Activated CD8-positive, alpha-beta T cell treated with anti-CD3 and anti-CD28 coated beads for 36 hours (primary cell): ENCODE data around the gene COL13A1. TPM values are rescaled to one million over a fixed set of nuclear protein-coding genes. Genes with fewer than 3 reads are reported as not detected.

ENCODE experiments used
- ATAC-seq: fragments of 200-7000 bp; cut with Tn5 transposase; one replicate; pipeline ENCODE4 v1.10.0; 2021; ENCODE audit warnings: mild to moderate bottlenecking, moderate library complexity
- CTCF ChIA-PET: fragments of 350-600 bp; sonication (Branson Sonifier 250); formaldehyde crosslinking; loops from one replicate; lab custom pipeline; 2021; ENCODE audit warnings: antibody characterized with exemption; lab: Charles Lee
- POLR2A ChIA-PET: fragments of 350-600 bp; sonication (Branson Sonifier 250); formaldehyde crosslinking; loops from one replicate; lab custom pipeline; 2021; ENCODE audit warnings: antibody characterized with exemption; lab: Charles Lee
- DNase-seq: peaks from one replicate; pipeline ENCODE4 v3.0.0-alpha.2; 2020
- H3K27ac Mint-ChIP-seq: one replicate; pipeline ENCODE4 v1.8.0; 2021; ENCODE audit warnings: mild to moderate bottlenecking, mixed read lengths
- H3K27me3 Mint-ChIP-seq: one replicate; pipeline ENCODE4 v1.8.0; 2021; ENCODE audit warnings: mixed read lengths
- H3K36me3 Mint-ChIP-seq: one replicate; pipeline ENCODE4 v1.8.0; 2021; ENCODE audit warnings: low read depth, mixed read lengths
- H3K4me1 Mint-ChIP-seq: one replicate; pipeline ENCODE4 v1.8.0; 2021; ENCODE audit warnings: low read depth, mixed read lengths
- H3K4me3 Mint-ChIP-seq: one replicate; pipeline ENCODE4 v1.8.0; 2021; ENCODE audit warnings: mild to moderate bottlenecking, moderate library complexity, mixed read lengths
- H3K9me3 Mint-ChIP-seq: one replicate; pipeline ENCODE4 v1.8.0; 2021; ENCODE audit warnings: mixed read lengths
- CTCF ChIP-seq: fragments of 200-600 bp; IDR thresholded peaks from one replicate; pipeline ENCODE4 v1.8.0; 2022; ENCODE audit warnings: antibody characterized with exemption, mild to moderate bottlenecking
- intact Hi-C: fragments of 100-400 bp; cut with micrococcal nuclease; formaldehyde crosslinking; loops from one replicate; pipeline ENCODE4 v1.10.0; 2022
- total RNA-seq, 2 experiments: library from RNA; stranded (reverse); gene quantifications; one replicate each; pipeline ENCODE4 v1.2.3, GENCODE V29; 2021

The COL13A1 gene
- total RNA-seq, 2 experiments from 2014 or later, result not detected

GRCh38 chr10:69980672-69981071 lies 179.0 kb downstream of the COL13A1 start:
- intact Hi-C loops, result no loop called here
- peaks cover 3% of the 10 kb centered on the region for H3K4me1 Mint-ChIP-seq
- POLR2A ChIA-PET, result interaction anchor here (0.6 kb wide), 1 partner anchor 15 kb away, joined by 3 read pairs; no protein-coding TSS in a partner anchor
- no peaks in the 10 kb centered on the region for H3K36me3 Mint-ChIP-seq
- no peak for TF ChIP-seq CTCF
- H3K9me3 Mint-ChIP-seq, result peaks cover 21% of the 10 kb centered on the region
- DNase-seq, result no peak
- ATAC-seq, result no peak
- peaks cover 21% of the 10 kb centered on the region for H3K27me3 Mint-ChIP-seq
- no peak overlapping the region for H3K4me3 Mint-ChIP-seq
- CTCF ChIA-PET, result interaction anchor here (1.2 to 1.4 kb wide), 2 partner anchors 23 to 135 kb away, joined by 3 read pairs; no protein-coding TSS in a partner anchor
- H3K27ac Mint-ChIP-seq, result no peak overlapping the region

GRCh38 chr10:69988094-69988493 lies 186.4 kb downstream of the COL13A1 start:
- peaks cover 6% of the 10 kb centered on the region for H3K27me3 Mint-ChIP-seq
- ATAC-seq (no peak), DNase-seq (no peak)
- no peaks in the 10 kb centered on the region for H3K36me3 Mint-ChIP-seq
- H3K9me3 Mint-ChIP-seq, result no peaks in the 10 kb centered on the region
- no peak overlapping the region for H3K27ac Mint-ChIP-seq
- intact Hi-C loops, result no loop called here
- ChIA-PET CTCF (no interaction called here), POLR2A (no interaction called here)
- TF ChIP-seq CTCF, result no peak
- no peak overlapping the region for H3K4me3 Mint-ChIP-seq
- H3K4me1 Mint-ChIP-seq, result no peaks in the 10 kb centered on the region

GRCh38 chr10:69991151-69991550 lies 189.4 kb downstream of the COL13A1 start:
- no peak for ATAC-seq
- Mint-ChIP-seq H3K9me3 (no peaks in the 10 kb centered on the region), H3K4me3 (no peak overlapping the region), H3K27ac (no peak overlapping the region), H3K36me3 (no peaks in the 10 kb centered on the region), H3K4me1 (no peaks in the 10 kb centered on the region), H3K27me3 (peaks cover 5% of the 10 kb centered on the region)
- CTCF ChIA-PET, result no interaction called here
- POLR2A ChIA-PET, result no interaction called here
- DNase-seq, result no peak
- intact Hi-C loops, result no loop called here
- TF ChIP-seq CTCF, result no peak

GRCh38 chr10:69994262-69994661 lies 192.6 kb downstream of the COL13A1 start:
- no peak overlapping the region for H3K27ac Mint-ChIP-seq
- DNase-seq, result peak; percentile 9
- H3K27me3 Mint-ChIP-seq, result peaks cover 3% of the 10 kb centered on the region
- CTCF ChIA-PET, result interaction anchor here (1.1 kb wide), 2 partner anchors 20 to 152 kb away, joined by 3 read pairs; partner anchors contain the start of gene TYSND1
- H3K9me3 Mint-ChIP-seq, result no peaks in the 10 kb centered on the region
- no peak for TF ChIP-seq CTCF
- H3K4me3 Mint-ChIP-seq, result no peak overlapping the region
- ATAC-seq, result peak; percentile 58
- H3K36me3 Mint-ChIP-seq, result no peaks in the 10 kb centered on the region
- intact Hi-C loops, result no loop called here
- H3K4me1 Mint-ChIP-seq, result no peaks in the 10 kb centered on the region
- POLR2A ChIA-PET, result no interaction called here

- Mint-ChIP-seq H3K27me3 (peaks cover 3% of the 10 kb centered on the region), H3K9me3 (no peaks in the 10 kb centered on the region), H3K4me3 (no peak overlapping the region), H3K27ac (no peak overlapping the region), H3K36me3 (no peaks in the 10 kb centered on the region), H3K4me1 (no peaks in the 10 kb centered on the region)
- ChIA-PET POLR2A (no interaction called here), CTCF (no interaction called here)
- ATAC-seq (no peak), DNase-seq (no peak)
- intact Hi-C loops, result no loop called here
- TF ChIP-seq CTCF, result no peak
These were observed 194.9 kb downstream of the COL13A1 start for GRCh38 chr10:69996611-69997010.
